NT2/D1 (cell line): Measurements from ENCODE around the gene DGAT2L6.
"Not testable (repeated sequence)": the region's sequence is repeated elsewhere in the genome, so short reads cannot be mapped to it uniquely, and the experiment has no call there.

Source experiments
- DNase-seq: peaks from one replicate; pipeline ENCODE4 v3.0.0-alpha.2; 2011; ENCODE audit warnings: low read depth, low spot score
- H3K27me3 ChIP-seq: 2 replicates; pipeline ENCODE4 v1.6.0; 2011; ENCODE audit warnings: mild to moderate bottlenecking; ENCODE audit not compliant: insufficient read length, insufficient read depth
- H3K36me3 ChIP-seq: 2 replicates; pipeline ENCODE4 v1.6.1; 2011; ENCODE audit warnings: mild to moderate bottlenecking, low read length, mixed read lengths; ENCODE audit not compliant: insufficient read depth, insufficient read length
- H3K4me1 ChIP-seq: 2 replicates; pipeline ENCODE4 v1.5.1; 2011; ENCODE audit not compliant: insufficient read depth, insufficient read length
- H3K4me3 ChIP-seq: 2 replicates; pipeline ENCODE4 v1.5.1; 2011; ENCODE audit warnings: low read depth; ENCODE audit not compliant: insufficient read length
- H3K9ac ChIP-seq: 2 replicates; pipeline ENCODE4 v1.6.0; 2011; ENCODE audit warnings: low read depth; ENCODE audit not compliant: insufficient read length
- H3K9me3 ChIP-seq: 2 replicates; pipeline ENCODE4 v1.5.1; 2011; ENCODE audit warnings: mild to moderate bottlenecking, low read length; ENCODE audit not compliant: insufficient read depth
- SUZ12 ChIP-seq: IDR thresholded peaks from 2 replicates; pipeline ENCODE4 v1.6.1; 2011; ENCODE audit not compliant: insufficient read length, insufficient read depth; ENCODE audit errors: extremely low read depth
- YY1 ChIP-seq: IDR thresholded peaks from 2 replicates; pipeline ENCODE4 v1.6.1; 2011; ENCODE audit not compliant: insufficient read length, insufficient read depth
- ZNF274 ChIP-seq: IDR thresholded peaks from 2 replicates; pipeline ENCODE4 v1.6.1; 2011; ENCODE audit warnings: mild to moderate bottlenecking, low read depth, low read length

Gene DGAT2L6

GRCh38 chrX:70226687-70227086 is 49.4 kb downstream of the DGAT2L6 start:
- H3K4me1 ChIP-seq: no peaks in the 10 kb centered on the region
- no peaks in the 10 kb centered on the region for H3K36me3 ChIP-seq
- no peaks in the 10 kb centered on the region for H3K9me3 ChIP-seq
- no peaks in the 10 kb centered on the region for H3K27me3 ChIP-seq
- TF ChIP-seq ZNF274: no peak
- TF ChIP-seq SUZ12: no peak
- no peak for TF ChIP-seq YY1
- DNase-seq: no peak
- no peak overlapping the region for H3K4me3 ChIP-seq
- no peak overlapping the region for H3K9ac ChIP-seq

- Histone ChIP-seq H3K9me3 (no peaks in the 10 kb centered on the region), H3K9ac (no peak overlapping the region), H3K27me3 (no peaks in the 10 kb centered on the region), H3K36me3 (no peaks in the 10 kb centered on the region), H3K4me3 (no peak overlapping the region), H3K4me1 (no peaks in the 10 kb centered on the region)
- TF ChIP-seq SUZ12 (no peak), YY1 (no peak), ZNF274 (no peak)
- no peak for DNase-seq
Observed at GRCh38 chrX:70231666-70232065, 54.4 kb downstream of the DGAT2L6 start.

GRCh38 chrX:70234355-70234754 is 57.1 kb downstream of the DGAT2L6 start, which contains the start of gene AWAT1:
AWAT1 (plus strand) TSS chrX:70234655; CDS start chrX:70234696, 41 bp downstream.
- no peaks in the 10 kb centered on the region for H3K36me3 ChIP-seq
- TF ChIP-seq ZNF274 (no peak), YY1 (no peak), SUZ12 (no peak)
- H3K4me3 ChIP-seq: no peak within 1 kb of the TSS
- no peak for DNase-seq
- no peaks in the 10 kb centered on the region for H3K4me1 ChIP-seq
- no peaks in the 10 kb centered on the region for H3K9me3 ChIP-seq
- H3K9ac ChIP-seq: no peak within 1 kb of the TSS
- H3K27me3 ChIP-seq: no peaks in the 10 kb centered on the region

GRCh38 chrX:70240751-70241150 is 63.5 kb downstream of the DGAT2L6 start:
- H3K36me3 ChIP-seq: no peaks in the 10 kb centered on the region
- no peak for DNase-seq
- H3K9me3 ChIP-seq: no peaks in the 10 kb centered on the region
- no peak overlapping the region for H3K4me3 ChIP-seq
- H3K27me3 ChIP-seq: no peaks in the 10 kb centered on the region
- H3K9ac ChIP-seq: no peak overlapping the region
- H3K4me1 ChIP-seq: no peaks in the 10 kb centered on the region
- TF ChIP-seq ZNF274 (no peak), SUZ12 (no peak), YY1 (no peak)

GRCh38 chrX:70241501-70241900 is 64.2 kb downstream of the DGAT2L6 start:
- Histone ChIP-seq H3K9me3 (no peaks in the 10 kb centered on the region), H3K27me3 (no peaks in the 10 kb centered on the region), H3K4me1 (no peaks in the 10 kb centered on the region), H3K4me3 (no peak overlapping the region), H3K36me3 (no peaks in the 10 kb centered on the region), H3K9ac (no peak overlapping the region)
- DNase-seq: no peak
- TF ChIP-seq ZNF274 (no peak), YY1 (no peak), SUZ12 (no peak)

GRCh38 chrX:70243601-70244000 is 66.3 kb downstream of the DGAT2L6 start:
- not testable (repeated sequence) for H3K27me3 ChIP-seq, H3K4me1 ChIP-seq, H3K9me3 ChIP-seq, H3K36me3 ChIP-seq, DNase-seq, H3K4me3 ChIP-seq, H3K9ac ChIP-seq

- Histone ChIP-seq H3K4me3 (no peak overlapping the region), H3K4me1 (no peaks in the 10 kb centered on the region), H3K36me3 (no peaks in the 10 kb centered on the region), H3K27me3 (no peaks in the 10 kb centered on the region), H3K9me3 (no peaks in the 10 kb centered on the region), H3K9ac (no peak overlapping the region)
- no peak for TF ChIP-seq ZNF274
- no peak for TF ChIP-seq YY1
- no peak for TF ChIP-seq SUZ12
- DNase-seq: no peak
Observed at GRCh38 chrX:70244881-70245280, 67.6 kb downstream of the DGAT2L6 start.

- no peak for DNase-seq
- Histone ChIP-seq H3K4me1 (no peaks in the 10 kb centered on the region), H3K9me3 (no peaks in the 10 kb centered on the region), H3K36me3 (no peaks in the 10 kb centered on the region), H3K4me3 (no peak overlapping the region), H3K27me3 (no peaks in the 10 kb centered on the region), H3K9ac (no peak overlapping the region)
- TF ChIP-seq ZNF274 (no peak), SUZ12 (no peak), YY1 (no peak)
Observed at GRCh38 chrX:70247252-70247651, 70.0 kb downstream of the DGAT2L6 start.
